Stimulated activated CD4-positive, alpha-beta T cell treated with anti-CD3 and anti-CD28 coated beads, Interleukin-4, amount 100 ng/mL, for 48 hours (primary cell): Measurements from ENCODE around the gene FRAT1.

Source experiments
- DNase-seq, 2 donors: peaks; one replicate each; pipeline ENCODE4 v3.0.0-alpha.2; 2020; ENCODE audit warnings: low read depth in 2 of 2

FRAT1 gene

GRCh38 chr10:97365761-97366351 is 46.8 kb downstream of the FRAT1 start:
- DNase-seq = no peak

DNA sequence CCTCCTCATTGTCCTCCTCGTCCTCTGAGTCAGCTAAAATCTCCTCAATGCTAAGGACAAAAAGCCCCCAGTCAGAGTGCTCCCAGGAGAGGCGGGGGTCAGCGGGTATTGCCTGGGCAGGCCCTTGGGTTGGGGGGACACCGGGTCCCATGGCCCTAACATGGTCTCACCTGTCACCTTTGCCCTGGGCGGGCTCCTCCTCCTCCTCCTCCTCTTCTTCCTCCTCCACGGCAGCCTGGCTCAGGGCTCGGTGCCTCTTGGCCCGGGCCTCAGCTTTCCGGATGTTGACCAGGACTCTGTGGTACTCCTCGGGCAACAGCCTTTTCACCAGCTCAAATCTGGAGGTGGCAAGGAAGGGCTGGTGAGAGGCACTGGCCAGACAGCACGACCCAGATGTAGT is 47.5 kb downstream of the FRAT1 start:
- no peak for DNase-seq

DNA sequence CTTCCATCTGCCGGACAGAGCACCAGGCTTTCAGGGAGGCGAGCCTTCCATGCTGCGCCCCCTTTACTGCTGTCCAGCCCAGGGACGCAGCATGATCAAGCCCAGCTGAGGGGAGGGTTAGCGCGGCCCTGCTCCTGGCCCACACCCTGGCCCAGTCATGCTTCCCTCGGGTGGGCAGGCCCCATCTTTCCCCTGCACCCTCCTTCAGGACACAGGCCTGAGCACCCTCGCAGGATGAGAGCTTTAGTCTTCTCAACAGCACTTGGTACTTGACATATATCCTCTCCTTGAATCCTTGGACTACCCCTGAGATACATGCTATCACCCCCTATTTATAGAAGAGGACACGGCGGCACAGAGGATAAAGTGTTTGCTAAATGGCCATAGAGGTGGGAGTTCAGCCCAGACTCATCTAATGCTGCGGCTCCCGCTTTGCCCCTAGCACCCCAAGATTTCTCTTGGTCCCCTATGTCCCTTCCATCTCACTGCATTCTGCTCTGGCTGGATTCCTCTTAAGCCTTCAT is 48.1 kb downstream of the FRAT1 start:
- DNase-seq = no peak
